Activated CD8-positive, alpha-beta memory T cell treated with anti-CD3 and anti-CD28 coated beads for 1 hour (primary cell): Measurements from ENCODE around the gene NKAIN4.

Source experiments
- DNase-seq, 2 donors: peaks; one replicate each; pipeline ENCODE4 v3.0.0-alpha.2; 2020; ENCODE audit warnings: low read depth in 1 of 2; ENCODE audit errors: extremely low read depth in 1 of 2

The NKAIN4 gene

GRCh38 chr20:63288581-63289251 is 34.5 kb upstream of the NKAIN4 start:
- no peak for DNase-seq

DNA sequence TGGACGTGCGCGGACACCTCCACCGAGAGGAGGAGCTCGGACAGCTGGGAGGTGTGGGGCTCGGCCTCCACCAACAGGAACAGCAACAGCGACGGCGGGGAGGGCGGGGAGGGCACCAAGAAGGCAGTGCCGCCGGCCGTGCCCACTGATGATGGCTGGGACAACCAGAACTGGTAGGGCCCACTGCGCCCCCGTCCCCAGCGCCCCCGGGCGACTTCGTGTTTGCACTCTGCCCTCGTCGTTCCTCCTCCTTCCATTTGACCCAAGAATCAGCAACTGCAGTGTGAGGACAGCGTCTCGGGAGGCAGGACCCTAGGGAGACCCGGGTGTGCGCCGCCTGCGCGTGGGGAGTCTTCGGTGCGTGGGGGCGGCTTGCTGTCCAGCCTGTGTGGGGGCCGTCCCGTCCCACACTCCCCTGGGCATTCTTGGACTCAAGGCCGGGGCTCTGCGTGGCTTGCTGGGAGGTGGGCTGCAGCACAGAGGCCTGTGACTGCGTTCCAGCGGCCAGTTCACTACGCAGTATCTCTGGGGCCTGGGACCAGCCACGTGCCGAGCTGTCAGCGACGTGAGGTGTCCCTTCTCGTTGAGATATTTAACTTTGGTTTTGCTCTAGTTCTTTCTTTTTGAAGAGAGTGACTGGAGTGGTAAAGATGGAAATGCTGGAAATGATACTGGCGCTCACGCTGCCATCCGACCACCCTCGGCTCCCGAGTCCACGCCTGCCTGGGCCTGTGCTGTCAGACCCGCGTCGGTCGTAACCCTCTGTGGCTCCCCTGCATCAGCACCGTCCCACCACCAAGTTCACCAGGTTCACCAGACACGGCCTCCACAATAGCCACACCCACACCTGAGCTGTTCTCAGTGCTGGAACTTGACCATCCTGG is 33.7 kb upstream of the NKAIN4 start:
- no peak for DNase-seq

DNA sequence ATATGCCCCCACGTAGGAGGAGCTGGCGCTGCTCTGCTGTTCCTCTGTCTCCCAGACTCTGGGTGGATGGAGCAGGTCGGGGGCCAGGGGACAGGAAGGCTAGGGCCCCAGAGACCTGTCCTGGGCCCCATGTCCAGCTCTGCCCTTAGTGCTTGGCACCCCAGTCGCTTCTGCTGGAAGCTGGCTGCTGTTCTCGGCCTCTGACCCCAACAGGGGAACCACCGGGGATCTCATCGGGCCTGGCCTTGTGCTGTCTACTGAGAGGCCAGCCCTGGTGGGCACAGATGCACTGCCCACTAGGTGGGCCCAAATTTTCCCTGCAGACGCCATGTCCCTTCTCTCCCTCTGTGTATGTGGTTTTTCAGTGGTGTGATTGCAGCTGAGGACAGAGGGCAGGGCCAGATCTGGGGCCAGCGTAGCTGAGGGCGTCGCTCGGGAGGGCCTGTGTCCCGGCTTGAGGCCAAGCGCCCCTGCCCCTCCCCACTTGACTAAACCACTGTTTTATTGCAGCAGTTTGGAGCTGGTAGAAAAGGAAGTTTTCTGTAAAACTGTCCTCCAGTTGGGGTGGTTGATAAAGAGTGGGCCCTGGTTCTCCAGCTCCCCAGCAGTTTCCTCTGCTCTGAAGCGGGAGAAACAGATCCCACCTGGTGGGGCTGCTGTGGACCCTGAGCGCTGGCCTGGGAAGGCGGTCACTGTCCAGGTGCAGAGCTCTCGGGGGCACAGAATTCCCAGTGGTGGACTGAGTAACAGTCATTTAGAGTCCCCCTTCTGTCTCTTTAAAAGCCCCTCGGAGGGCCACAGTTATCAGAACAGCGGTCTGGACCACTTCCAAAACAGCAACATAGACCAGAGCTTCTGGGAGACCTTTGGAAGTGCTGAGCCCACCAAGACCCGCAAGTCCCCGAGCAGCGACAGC is 32.8 kb upstream of the NKAIN4 start:
- no peak for DNase-seq

GRCh38 chr20:63285636-63286615 is 31.7 kb upstream of the NKAIN4 start:
- no peak for DNase-seq

- DNase-seq, result no peak
These were observed 30.8 kb upstream of the NKAIN4 start for GRCh38 chr20:63284981-63285524.

- no peak for DNase-seq
These were observed 30.3 kb upstream of the NKAIN4 start for GRCh38 chr20:63284544-63284949.

- no peak for DNase-seq
These were observed 29.8 kb upstream of the NKAIN4 start for GRCh38 chr20:63284083-63284440.

DNA sequence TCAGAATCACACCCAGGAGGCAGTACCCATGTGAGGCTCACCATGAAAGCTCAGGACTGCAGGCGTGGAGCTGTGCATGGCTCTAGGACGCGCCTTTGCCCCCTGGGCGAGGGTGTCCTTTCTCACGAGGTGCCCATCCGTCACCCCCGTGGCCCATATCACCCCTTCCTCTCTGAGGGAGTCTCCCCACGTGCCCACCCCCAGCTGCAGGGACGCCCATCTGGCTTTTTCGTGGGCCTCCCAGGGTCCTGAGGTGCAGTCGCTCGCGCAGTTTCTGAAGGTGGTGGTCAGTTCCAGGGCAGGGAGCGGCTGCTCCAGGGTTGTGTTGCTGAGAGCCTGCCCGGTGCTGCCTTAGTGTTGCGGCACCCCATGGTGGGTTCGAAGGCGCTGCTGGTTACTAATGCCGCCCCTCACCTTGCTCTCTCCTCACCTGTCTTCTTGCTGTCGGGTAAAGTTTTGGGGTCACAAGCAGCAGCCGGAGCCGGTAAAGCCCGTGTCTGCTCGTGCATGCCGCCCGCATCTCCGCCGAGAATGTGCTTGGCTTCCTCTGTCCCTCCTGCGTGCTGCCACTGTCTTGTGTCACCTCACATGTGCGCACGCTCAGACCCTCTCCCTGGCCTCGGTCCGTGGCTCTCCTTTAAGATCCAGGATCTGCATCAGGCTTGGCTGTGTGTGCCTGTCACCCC is 29.3 kb upstream of the NKAIN4 start:
- DNase-seq, result no peak

DNA sequence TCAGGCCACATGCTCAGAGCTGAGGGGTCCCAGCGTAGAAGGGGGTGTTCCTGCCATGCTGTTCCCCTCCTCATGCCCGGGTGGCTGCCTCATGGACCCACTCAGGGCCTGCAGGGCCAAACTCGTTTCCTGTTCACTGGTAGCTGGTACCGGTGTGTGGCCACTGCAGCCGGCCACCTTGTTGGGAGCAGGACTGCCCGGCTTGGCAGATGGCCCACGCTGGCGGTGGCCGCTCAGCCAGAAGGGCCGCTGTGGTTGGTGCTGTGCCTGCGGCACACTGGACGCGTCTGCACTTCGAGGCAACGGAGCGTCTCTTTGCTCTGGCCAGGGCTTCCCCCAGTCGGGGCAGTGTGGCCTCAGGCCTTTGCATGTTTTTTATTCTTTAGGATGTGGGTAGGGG is 28.7 kb upstream of the NKAIN4 start:
- no peak for DNase-seq

GRCh38 chr20:63281742-63282665 is 27.7 kb upstream of the NKAIN4 start:
- no peak for DNase-seq

DNA sequence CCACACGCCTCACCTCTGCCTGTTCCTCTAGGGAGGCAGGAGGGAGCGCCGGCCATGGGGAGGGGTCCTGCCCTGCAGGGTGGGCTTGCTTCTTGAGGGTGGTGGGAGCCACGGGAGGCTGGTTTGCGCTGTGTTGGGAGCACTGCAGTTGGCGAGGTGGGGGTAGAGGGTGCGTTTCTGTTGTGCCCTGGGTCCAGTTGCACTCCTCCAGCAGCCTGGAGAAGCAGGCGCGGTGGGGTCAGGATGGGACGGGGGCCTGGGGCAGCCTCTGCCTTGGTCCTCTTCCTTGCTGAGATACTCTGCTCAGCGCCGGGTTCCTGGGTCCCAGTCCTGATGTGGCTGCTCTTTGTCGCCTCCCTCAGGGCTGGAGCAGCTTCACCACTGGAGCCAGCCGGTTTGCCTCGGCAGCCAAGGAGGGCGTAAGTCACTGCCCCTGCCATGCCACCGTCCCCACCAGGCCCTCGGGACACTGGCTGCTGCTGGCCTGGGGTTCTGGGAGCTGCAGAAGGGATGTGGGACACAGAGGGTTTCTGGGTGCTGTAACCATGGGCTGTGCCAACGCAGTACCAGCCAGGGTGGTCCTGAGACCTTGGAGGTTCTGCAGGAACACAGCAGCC is 26.8 kb upstream of the NKAIN4 start:
- DNase-seq, result no peak

GRCh38 chr20:63280371-63280770 is 26.1 kb upstream of the NKAIN4 start:
- no peak for DNase-seq

DNA sequence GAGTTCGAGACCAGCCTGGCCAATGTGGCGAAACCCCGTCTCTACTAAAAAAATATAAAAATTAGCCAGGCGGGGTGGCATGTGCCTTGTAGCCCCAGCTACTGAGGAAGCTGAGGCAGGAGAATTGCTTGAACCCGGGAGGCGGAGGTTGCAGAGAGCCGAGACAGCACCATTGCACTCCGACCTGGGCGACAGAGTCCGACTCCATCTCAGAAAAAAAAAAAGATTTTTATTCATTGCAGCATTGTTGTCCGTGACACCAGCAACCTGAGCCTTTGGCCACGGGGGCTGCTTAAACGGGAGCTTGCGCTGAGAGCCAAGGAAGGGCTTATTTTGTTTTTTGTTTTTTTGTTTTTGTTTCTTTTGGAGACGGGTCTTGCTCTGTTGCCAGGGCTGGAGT is 25.7 kb upstream of the NKAIN4 start:
- DNase-seq, result no peak

- DNase-seq, result no peak
These were observed 24.4 kb upstream of the NKAIN4 start for GRCh38 chr20:63278661-63279060.

- DNase-seq, result no peak
These were observed 23.4 kb upstream of the NKAIN4 start for GRCh38 chr20:63277466-63278272.

DNA sequence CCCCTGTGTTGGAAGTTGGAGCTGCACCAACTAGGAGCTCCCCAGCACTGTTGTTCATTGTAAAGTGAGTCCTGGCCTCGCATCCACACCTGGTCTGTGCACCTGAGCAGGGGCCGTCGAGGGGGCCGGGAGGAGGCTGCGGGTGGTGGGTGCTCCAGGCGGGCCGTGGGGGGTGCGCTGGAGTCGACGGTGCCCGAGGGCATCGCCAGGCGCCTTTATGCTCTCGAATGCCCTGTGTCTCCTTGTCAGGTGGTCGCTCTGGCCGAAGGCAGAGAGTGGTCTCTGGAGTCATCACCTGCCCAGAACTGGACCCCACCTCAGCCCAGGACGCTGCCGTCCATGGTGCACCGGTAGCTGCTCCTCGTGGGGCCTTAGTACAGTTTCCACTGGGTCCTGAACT is 22.7 kb upstream of the NKAIN4 start:
- no peak for DNase-seq

GRCh38 chr20:63275825-63276224 is 21.6 kb upstream of the NKAIN4 start:
- DNase-seq, result no peak
